ENCODE measurements around the gene OVOL1.

DNA sequence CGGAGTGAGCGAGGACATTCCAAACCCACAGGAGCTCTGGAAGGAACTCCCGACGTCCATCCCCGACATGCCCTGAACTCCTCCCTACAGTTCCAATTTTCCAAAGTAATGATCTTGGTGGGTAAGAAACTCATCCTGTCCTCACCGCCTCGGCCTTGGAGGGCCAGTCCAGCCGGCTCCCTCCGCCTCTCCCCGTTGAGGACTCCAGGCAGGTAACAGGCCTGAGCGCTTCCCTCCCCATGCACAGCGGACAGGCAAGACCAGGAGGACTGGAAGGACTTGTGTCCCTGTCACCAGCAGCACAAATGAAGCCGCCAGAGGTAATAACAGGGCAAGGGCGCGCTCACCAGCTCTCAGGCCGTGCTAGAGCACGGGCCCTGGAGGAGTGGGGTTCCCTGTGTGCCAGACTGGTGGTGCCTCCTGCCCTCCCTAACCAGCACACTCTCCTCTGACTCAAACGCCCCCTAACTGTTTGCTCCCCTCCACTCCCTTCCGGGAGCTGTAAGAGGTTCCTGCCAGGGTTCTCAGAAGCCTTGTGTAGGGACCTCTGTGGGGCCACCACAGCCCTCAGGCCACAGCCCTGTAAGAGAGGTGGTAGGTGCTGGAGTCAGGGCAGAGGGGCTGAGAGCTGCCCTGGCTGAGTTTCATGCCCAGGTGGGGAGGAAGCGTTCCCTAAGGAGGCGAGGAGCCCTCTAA is 17.1 kb downstream of the OVOL1 start:
- TF ChIP-seq POLR2AphosphoS5 (IDR thresholded peaks at IDR 0.05) (no peak), POLR2A (IDR thresholded peaks at IDR 0.05; ENCODE audit: low read depth) (no peak)
- TF ChIP-seq, protein P1, sequence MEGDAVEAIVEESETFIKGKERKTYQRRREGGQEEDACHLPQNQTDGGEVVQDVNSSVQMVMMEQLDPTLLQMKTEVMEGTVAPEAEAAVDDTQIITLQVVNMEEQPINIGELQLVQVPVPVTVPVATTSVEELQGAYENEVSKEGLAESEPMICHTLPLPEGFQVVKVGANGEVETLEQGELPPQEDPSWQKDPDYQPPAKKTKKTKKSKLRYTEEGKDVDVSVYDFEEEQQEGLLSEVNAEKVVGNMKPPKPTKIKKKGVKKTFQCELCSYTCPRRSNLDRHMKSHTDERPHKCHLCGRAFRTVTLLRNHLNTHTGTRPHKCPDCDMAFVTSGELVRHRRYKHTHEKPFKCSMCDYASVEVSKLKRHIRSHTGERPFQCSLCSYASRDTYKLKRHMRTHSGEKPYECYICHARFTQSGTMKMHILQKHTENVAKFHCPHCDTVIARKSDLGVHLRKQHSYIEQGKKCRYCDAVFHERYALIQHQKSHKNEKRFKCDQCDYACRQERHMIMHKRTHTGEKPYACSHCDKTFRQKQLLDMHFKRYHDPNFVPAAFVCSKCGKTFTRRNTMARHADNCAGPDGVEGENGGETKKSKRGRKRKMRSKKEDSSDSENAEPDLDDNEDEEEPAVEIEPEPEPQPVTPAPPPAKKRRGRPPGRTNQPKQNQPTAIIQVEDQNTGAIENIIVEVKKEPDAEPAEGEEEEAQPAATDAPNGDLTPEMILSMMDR (IDR thresholded peaks at IDR 0.05), result no peak

All from esophagus muscularis mucosa (tissue), 3 donors.